HL-60 (cell line): ENCODE data around the gene UBC.
"Not testable (repeated sequence)": the region's sequence is repeated elsewhere in the genome, so short reads cannot be mapped to it uniquely, and the experiment has no call there.

Source experiments
- DNase-seq, 2 experiments: peaks; one replicate each; pipeline ENCODE4 v3.0.0-alpha.2; 2010 to 2020; ENCODE audit warnings: low read depth in 1 of 2, low spot score in 1 of 2
- H3K27ac ChIP-seq: fragments of 250-450 bp; sonication (Bioruptor Pico); replicated peaks from 2 replicates; pipeline ENCODE4 v1.5.1; 2020; ENCODE audit warnings: mild to moderate bottlenecking, moderate library complexity
- H3K27me3 ChIP-seq: fragments of 250-450 bp; sonication (Bioruptor Pico); 2 replicates; pipeline ENCODE4 v1.5.1; 2021; ENCODE audit warnings: mild to moderate bottlenecking, moderate library complexity; ENCODE audit not compliant: insufficient read depth, poor library complexity, severe bottlenecking
- H3K4me3 ChIP-seq: replicated peaks from 2 replicates; pipeline ENCODE4 v1.5.1; 2011; ENCODE audit warnings: mild to moderate bottlenecking, control low read depth, low read length; ENCODE audit not compliant: insufficient read depth
- CTCF ChIP-seq: IDR thresholded peaks from one replicate; pipeline ENCODE4 v1.5.1; 2011; ENCODE audit warnings: low read length, control low read depth, inconsistent platforms; ENCODE audit not compliant: insufficient read depth
- GABPA ChIP-seq: IDR thresholded peaks from 2 replicates; pipeline ENCODE4 v1.6.1; 2012; ENCODE audit warnings: low read depth
- POLR2AphosphoS5 ChIP-seq: IDR thresholded peaks from 2 replicates; pipeline ENCODE4 v1.6.1; 2012; ENCODE audit warnings: low read depth
- REST ChIP-seq: IDR thresholded peaks from 2 replicates; pipeline ENCODE4 v1.6.1; 2012; ENCODE audit warnings: low read depth; ENCODE audit not compliant: insufficient replicate concordance
- SPI1 ChIP-seq: IDR thresholded peaks from 2 replicates; pipeline ENCODE4 v1.6.1; 2012; ENCODE audit warnings: low read depth, mild to moderate bottlenecking, borderline replicate concordance

UBC gene

GRCh38 chr12:124913474-124914391, 717 bp downstream of the UBC start:
- peak overlapping the region; percentile 89 for H3K4me3 ChIP-seq
- peak overlapping the region; percentile 100 for H3K27ac ChIP-seq
- H3K27me3 ChIP-seq: no peaks in the 10 kb centered on the region
- no peak for TF ChIP-seq GABPA
- peak; percentile 12 for TF ChIP-seq CTCF
- peak; percentile 82 to 92 for DNase-seq

GRCh38 chr12:124912529-124913287, 1.7 kb downstream of the UBC start:
- not testable (repeated sequence) for H3K27me3 ChIP-seq, H3K4me3 ChIP-seq, H3K27ac ChIP-seq, DNase-seq

GRCh38 chr12:124911521-124911920, 2.9 kb downstream of the UBC start:
- not testable (repeated sequence) for DNase-seq, H3K4me3 ChIP-seq, H3K27me3 ChIP-seq, H3K27ac ChIP-seq

- DNase-seq: no peak
- Histone ChIP-seq H3K27ac (no peak overlapping the region), H3K4me3 (no peak overlapping the region), H3K27me3 (no peaks in the 10 kb centered on the region)
- TF ChIP-seq CTCF: no peak
- peak; percentile 53 for TF ChIP-seq POLR2AphosphoS5
- no peak for TF ChIP-seq SPI1
Observed at GRCh38 chr12:124910561-124911478, 3.6 kb downstream of the UBC start.

- Histone ChIP-seq H3K27me3 (no peaks in the 10 kb centered on the region), H3K27ac (no peak overlapping the region), H3K4me3 (no peak overlapping the region)
- TF ChIP-seq POLR2AphosphoS5 (no peak; the same call in 1 of the 2 replicates), CTCF (no peak), REST (no peak), GABPA (no peak), SPI1 (no peak)
- DNase-seq: no peak
Observed at GRCh38 chr12:124909831-124910560, 4.5 kb downstream of the UBC start.
